ENCODE results near the gene PIEZO1.

DNA sequence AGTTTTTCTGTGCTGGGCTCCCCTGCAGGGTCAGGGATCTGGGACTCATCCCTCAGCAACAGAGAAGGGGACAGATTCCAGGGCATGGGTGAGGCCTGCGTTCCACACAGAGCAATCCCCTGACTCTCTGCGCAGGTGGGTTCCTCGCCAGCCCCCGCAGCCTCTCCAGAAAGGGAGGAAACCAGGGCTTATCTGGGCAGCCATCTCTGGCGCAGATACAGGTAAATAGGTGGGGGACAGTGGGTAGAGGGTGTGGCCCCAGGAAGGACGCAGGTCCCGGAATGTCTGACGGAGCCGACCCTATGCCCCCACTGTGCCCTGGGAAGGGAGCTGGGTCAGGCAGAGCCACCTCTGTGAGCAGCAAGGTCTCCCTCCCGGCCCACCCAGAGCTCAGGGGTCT is 23.2 kb downstream of the PIEZO1 start:
- TF ChIP-seq POLR2A (IDR thresholded peaks at IDR 0.05) (no peak), EP300 (IDR thresholded peaks at IDR 0.05) (no peak), POLR2AphosphoS5 (IDR thresholded peaks at IDR 0.05) (no peak)
- TF ChIP-seq, protein P1, sequence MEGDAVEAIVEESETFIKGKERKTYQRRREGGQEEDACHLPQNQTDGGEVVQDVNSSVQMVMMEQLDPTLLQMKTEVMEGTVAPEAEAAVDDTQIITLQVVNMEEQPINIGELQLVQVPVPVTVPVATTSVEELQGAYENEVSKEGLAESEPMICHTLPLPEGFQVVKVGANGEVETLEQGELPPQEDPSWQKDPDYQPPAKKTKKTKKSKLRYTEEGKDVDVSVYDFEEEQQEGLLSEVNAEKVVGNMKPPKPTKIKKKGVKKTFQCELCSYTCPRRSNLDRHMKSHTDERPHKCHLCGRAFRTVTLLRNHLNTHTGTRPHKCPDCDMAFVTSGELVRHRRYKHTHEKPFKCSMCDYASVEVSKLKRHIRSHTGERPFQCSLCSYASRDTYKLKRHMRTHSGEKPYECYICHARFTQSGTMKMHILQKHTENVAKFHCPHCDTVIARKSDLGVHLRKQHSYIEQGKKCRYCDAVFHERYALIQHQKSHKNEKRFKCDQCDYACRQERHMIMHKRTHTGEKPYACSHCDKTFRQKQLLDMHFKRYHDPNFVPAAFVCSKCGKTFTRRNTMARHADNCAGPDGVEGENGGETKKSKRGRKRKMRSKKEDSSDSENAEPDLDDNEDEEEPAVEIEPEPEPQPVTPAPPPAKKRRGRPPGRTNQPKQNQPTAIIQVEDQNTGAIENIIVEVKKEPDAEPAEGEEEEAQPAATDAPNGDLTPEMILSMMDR (IDR thresholded peaks at IDR 0.05), result no peak
